ENCODE measurements around the gene FGF7. TPM values are rescaled to one million over a fixed set of nuclear protein-coding genes. Genes with fewer than 3 reads are reported as not detected.
"Not testable (repeated sequence)": the region's sequence is repeated elsewhere in the genome, so short reads cannot be mapped to it uniquely, and the experiment has no call there.

The FGF7 gene
- total RNA-seq, 1 experiment from 2014 or later = 0.15 TPM

- TF ChIP-seq ZNF512 (CRISPR knock-in tag; IDR thresholded peaks at IDR 0.05; ENCODE audit: borderline replicate concordance) (no peak), ZNF396 (CRISPR knock-in tag; IDR thresholded peaks at IDR 0.05; ENCODE audit: borderline replicate concordance) (no peak), NR2C2 (CRISPR knock-in tag; IDR thresholded peaks at IDR 0.05) (no peak), GABPB1 (CRISPR knock-in tag; IDR thresholded peaks at IDR 0.05) (no peak), ZNF219 (CRISPR knock-in tag; IDR thresholded peaks at IDR 0.05; ENCODE audit: borderline replicate concordance) (no peak), CREB1 (CRISPR knock-in tag; IDR thresholded peaks at IDR 0.05) (no peak), GTF2I (CRISPR knock-in tag; conservative IDR thresholded peaks at IDR 0.05) (no peak), STAT6 (CRISPR knock-in tag; conservative IDR thresholded peaks at IDR 0.05; ENCODE audit: low read depth) (no peak)
Measured at GRCh38 chr15:49467746-49468480, 44.9 kb downstream of the FGF7 start (continued).

GRCh38 chr15:49468481-49468839 lies 45.4 kb downstream of the FGF7 start:
- Mint-ChIP-seq H3K36me3 (no peaks in the 10 kb centered on the region), H3K27me3 (ENCODE audit: low read depth) (no peaks in the 10 kb centered on the region), H3K4me1 (no peaks in the 10 kb centered on the region), H3K9me3 (no peaks in the 10 kb centered on the region), H3K4me3 (no peak overlapping the region), H3K27ac (no peak overlapping the region)
- DNase-seq (ENCODE audit: low spot score) (no peak), ATAC-seq (no peak)
- TF ChIP-seq ZNF396 (CRISPR knock-in tag; IDR thresholded peaks at IDR 0.05; ENCODE audit: borderline replicate concordance) (no peak), PREB (CRISPR knock-in tag; IDR thresholded peaks at IDR 0.05; ENCODE audit: borderline replicate concordance) (no peak), ZNF138 (CRISPR knock-in tag; conservative IDR thresholded peaks at IDR 0.05) (no peak), SOX15 (CRISPR knock-in tag; IDR thresholded peaks at IDR 0.05) (no peak), FOXP4 (CRISPR knock-in tag; IDR thresholded peaks at IDR 0.05) (no peak), FOXP1 (CRISPR knock-in tag; IDR thresholded peaks at IDR 0.05; ENCODE audit: borderline replicate concordance) (no peak), CREB1 (CRISPR knock-in tag; IDR thresholded peaks at IDR 0.05) (no peak)
- ChIA-PET CTCF (no interaction called here), POLR2A (no interaction called here)

GRCh38 chr15:49471248-49471647 lies 48.2 kb downstream of the FGF7 start:
- H3K36me3 Mint-ChIP-seq; H3K9me3 Mint-ChIP-seq; POLR2A ChIA-PET; H3K27ac Mint-ChIP-seq; H3K27me3 Mint-ChIP-seq (ENCODE audit: low read depth); H3K4me3 Mint-ChIP-seq; H3K4me1 Mint-ChIP-seq: not testable (repeated sequence)
- TF ChIP-seq HMGA2 (CRISPR knock-in tag; IDR thresholded peaks at IDR 0.05) (peak; percentile 79), CTCF (IDR thresholded peaks at IDR 0.05) (0 out of 2 replicates have a peak, but pooled peaks have one; percentile 22)
- CTCF ChIA-PET = interaction anchor here (0.7 to 2.1 kb wide), 30 partner anchors 9 to 674 kb away, joined by 3 to 11 read pairs (median 4); partner anchors contain the start of gene FGF7
- ATAC-seq (peak; percentile 80), DNase-seq (ENCODE audit: low spot score) (peak; percentile 63)

Data from WTC11 (cell line).